ENCODE results near the gene WIPF3. TPM values are rescaled to one million over a fixed set of nuclear protein-coding genes. Genes with fewer than 3 reads are reported as not detected.

The WIPF3 gene
- total RNA-seq, 1 experiment from 2014 or later, result 0.07 TPM

DNA sequence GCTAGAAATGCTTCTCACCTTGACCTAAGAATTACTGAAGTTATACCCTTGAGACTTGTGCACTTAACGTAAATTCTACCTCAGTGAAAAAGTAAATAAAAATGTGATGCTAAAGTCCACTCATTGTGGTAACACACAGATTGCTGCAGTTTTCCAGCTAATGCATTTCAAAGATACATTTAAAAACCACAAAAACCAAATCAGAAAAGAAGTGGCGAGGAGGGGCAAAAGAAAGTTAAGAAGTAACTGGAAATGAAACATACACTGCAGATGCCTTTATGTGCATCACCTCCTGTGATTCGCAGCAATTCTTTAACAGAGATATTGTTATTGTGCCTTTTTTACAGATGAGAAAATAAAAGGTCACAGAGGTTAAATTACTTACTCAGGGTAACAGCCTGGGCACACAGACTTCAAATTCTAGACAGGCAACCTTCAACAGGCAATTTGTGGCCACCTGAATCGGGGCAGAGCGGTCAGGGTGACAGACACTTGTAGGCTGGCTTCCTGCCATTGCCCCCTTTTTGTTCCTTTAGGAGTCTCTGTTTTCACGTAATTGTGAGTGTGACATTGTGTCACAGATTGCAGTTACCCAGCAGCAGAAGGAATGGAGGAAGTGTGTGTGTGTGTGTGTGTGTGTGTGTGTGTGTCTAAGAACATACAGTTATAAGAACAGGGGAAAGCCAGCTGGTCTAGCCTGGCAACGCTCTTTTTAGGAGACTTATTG is 1.9 kb downstream of the WIPF3 start:
- DNase-seq (ENCODE audit: extremely low read depth, low read depth), result no peak

DNA sequence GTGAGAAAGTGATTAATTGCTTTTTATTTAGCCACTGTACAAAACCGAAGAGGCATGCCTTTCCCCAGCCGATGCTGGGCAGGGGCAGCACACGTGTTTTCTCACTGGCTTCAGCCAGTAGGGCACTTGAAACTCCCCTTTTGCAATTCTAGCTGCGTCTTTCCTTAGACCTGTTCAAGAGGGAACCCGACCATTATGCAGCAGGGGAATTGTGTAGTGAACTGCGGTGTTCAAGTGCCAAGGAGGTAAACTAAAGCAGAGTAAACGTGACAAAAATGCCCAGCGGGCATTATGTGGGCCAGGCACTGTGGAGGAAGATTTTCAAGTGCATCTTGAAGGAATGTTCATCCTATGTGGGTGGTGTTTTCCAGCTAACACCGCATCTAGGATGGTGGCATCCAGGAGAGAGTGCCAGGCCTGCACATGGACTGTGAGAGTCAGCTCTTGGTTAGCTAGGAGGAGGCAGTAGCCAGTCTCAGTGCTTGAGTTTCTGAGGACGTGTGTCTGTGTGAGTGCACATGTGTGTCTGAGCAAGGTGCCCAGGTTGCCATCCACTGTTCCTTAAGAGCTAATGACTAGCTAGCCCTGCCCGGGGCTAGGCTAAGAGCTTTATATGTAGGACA is 3.3 kb downstream of the WIPF3 start:
- DNase-seq (ENCODE audit: extremely low read depth, low read depth), result no peak

DNA sequence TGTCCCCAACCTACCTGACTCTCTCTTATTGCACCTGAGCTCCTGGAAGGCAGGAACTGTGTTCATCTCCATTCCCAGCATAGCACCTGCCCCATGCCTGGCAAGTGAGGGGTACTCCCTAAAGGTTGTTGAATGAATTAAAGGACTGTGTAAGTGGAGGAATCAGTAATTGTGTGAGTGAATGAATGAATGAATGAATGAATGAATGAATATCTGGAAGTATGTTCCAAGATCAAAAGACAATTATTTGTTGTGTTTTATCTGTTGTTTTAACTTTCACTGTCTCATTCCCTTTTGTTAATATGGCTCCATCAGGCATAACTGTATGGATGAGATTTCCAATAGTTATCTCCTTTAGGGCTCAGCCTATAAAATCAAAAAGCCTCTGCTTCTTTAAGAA is 4.0 kb downstream of the WIPF3 start:
- no peak for DNase-seq (ENCODE audit: extremely low read depth, low read depth)

DNA sequence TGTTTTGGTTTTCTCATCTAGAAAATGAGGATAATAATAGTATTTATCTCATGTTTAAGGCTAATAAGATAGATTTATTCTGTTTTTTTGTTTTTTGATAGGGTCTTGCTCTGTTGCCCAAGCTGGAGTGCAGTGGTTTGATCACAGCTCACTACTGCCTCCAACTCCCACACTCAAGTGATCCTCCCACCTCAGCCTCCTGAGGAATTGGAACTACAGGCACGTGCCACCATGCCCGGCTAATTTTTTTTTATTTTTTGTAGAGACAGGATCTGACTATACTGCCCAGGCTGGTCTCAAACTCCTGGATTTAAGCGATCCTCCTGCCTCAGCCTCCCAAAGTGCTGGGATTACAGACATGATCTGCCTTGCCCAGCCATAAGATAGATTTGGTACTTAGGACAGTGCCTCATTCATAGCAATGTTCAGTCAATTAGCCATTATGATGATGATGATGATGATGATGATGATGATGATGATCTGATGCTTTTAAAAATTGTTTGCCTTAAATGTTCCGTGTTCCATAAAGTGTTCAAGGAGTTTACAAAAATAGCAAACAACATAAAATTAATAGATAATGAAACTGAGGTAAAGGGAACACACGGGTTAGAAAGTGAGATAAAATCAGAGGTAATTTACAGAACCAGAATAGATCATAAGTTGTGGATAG is 4.6 kb downstream of the WIPF3 start:
- no peak for DNase-seq (ENCODE audit: extremely low read depth, low read depth)

DNA sequence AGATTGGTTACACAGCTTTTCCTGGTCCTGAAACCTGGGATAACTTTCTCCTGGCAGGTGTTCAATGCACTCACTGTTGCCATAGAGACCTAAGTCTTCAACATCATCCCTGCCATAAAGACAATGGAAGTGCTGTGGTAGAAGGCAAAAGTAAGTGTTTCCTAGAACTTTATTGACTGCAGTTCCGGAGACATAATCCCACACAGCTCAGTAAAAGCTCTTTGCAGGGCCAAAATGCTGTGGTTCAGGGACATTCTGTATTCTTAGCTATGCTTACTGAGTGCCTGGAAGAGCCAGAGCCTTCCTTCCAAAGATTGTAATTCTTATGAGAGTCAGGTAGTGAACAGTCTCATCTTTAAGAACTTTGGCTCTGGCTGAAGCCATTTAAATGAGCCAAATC is 5.3 kb downstream of the WIPF3 start:
- DNase-seq (ENCODE audit: extremely low read depth, low read depth), result no peak

DNA sequence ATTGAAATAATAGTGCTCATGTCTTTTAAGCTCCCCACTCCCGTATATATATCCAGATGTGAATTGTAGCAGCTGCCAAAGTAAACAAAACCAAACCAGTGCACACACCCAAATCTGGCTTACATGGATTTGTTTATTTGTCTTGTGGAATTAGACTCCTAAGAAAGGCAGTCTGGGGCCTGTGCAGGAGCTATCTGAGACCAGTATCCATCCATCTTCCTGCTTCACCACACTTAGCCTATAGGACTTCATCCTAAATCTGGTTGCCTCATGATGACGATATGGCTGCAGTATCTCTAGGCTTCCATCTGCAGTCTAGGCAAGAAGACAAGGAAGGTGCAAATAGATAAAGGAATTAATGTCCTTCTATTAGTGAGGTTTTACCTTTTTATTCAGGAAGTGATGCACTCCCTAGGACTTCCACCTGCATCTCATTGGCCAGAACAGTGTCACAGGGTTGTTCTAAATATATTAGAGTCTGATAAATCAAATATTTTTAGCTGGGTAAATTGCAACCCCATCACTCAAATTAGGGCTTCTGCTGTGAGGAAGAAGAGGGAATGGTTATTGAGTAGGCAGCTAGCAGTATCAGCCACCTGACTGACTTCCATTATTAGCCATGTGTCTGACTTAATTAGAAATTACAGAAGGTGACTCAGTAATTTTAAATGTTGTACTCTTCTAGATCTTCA is 6.0 kb downstream of the WIPF3 start:
- DNase-seq (ENCODE audit: extremely low read depth, low read depth), result no peak

DNA sequence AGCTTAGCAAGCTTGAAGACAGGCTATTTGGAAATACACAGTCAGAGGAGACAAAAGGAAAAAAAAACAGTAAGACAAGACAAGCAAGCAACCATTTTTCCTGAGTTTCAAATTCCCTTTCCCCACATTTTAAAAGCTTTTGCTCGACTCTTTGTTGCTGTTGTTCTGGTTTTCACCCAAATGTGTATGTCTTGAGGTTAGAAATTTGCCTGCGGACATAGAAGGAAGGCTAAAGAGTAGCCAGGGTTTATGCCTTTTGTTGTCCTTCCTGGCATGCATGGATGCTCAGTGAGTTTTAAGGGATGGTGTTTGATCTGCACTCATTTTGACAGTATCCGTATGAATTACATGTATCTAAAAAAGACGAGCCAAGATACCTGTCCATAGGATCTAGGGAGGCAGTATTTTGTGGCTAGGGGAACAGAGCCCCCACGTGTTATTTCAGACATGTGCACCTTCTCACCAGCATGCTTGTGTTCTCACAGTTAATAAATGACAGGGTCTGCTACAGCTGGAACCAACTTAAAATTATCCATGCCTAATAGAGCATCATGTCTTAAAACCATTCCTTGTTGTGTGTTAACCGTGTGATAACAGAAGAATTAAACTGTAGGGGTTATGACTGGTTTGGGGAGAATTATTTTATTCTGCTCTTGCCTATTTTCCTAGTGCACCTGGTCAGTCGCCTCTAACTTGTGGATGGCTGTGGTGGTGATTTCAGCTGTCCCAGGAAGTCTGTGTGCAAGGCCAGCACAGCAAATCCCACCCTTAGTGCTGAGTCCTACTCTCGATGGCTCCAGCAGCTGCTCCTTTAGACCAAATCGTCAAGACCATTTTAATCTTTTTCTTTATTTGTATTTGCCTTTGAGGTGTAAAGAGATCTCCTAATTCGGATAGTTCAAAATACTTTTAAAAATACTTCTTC is 9.1 kb downstream of the WIPF3 start:
- DNase-seq (ENCODE audit: extremely low read depth, low read depth), result no peak

DNA sequence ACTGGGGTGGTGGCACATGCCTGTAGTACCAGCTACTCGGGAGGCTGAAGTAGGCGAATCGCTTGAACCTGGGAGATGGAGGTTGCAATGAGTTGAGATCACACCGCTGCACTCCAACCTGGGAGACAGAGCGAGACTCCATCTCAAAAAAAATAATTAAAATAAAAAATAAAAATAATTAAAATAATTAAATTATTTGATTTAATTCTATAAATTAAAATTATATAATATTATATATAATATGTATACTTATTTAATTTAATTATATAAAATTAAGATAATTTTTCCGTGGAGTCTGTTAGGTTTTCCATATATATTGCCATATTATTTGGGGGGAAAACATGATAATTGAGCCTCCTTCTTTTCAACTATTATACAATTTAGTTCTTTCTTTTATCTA is 12.0 kb downstream of the WIPF3 start:
- no peak for DNase-seq (ENCODE audit: extremely low read depth, low read depth)

DNA sequence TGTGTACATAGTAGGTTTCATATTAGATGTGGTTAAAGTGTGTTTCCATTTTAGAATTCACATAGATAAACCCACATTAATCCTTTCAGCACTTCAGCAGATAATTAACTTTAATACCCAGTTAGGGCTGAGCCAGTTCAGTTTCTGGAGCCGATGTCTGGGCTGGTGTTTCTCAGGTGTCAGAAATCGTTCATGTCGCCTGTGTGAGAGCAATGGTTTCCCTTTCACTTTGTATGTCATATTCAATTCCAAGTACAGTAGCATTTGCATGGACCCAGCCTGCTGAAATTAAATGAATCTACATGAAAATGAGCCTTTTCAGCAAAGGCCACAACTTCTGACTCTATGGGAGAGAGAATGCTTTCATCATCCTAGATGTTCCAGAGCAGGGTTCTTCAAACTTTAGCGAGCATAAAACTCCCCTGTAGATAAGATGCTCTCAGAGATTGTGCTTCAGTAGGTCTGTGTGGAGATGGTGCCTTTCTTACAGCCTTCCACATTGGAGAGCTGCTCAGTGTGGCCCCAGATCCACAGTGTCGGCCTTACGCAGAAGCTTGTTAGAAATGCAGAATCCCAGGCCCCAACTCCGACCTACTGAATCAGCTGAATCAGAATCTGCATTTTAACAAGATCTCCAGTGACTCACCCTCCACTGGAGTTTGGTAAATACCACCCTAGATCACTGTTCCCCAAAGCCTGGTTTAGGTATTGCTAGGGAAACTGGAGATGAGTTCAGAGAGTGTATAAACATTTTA is 19.6 kb downstream of the WIPF3 start:
- no peak for DNase-seq (ENCODE audit: extremely low read depth, low read depth)

DNA sequence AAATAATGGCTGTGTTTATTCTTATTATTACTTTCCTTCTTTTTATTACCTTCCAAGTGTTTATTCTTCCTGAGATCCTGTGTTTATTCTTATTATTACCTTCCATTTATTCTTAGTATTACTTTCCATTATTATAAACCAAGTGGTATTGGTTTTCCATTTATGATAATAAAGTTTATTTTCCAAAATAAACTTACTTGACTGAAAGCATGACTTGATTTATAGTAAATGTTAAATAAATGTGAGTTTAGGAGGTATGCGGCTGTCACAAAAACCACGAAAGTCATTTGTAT is 20.2 kb downstream of the WIPF3 start:
- no peak for DNase-seq (ENCODE audit: extremely low read depth, low read depth)

DNA sequence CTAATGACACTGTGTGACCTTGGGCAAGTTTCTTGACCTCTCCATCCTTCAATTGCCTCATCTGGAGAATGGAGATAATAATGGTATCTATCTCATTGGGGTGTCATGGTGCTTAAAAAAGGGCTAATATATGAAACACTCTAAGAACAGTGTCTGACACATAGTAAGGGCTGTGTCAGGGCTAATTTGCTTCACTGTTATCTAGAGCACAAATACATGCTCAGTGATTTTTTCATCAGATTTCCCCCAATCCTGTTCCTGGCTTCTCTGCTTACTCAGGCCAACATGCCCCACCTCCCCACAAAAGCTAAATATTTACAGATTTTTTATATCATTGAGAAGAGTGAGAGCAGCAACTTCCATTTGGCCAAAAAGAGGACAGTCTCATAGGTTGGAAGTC is 20.6 kb downstream of the WIPF3 start:
- DNase-seq (ENCODE audit: extremely low read depth, low read depth), result no peak

DNA sequence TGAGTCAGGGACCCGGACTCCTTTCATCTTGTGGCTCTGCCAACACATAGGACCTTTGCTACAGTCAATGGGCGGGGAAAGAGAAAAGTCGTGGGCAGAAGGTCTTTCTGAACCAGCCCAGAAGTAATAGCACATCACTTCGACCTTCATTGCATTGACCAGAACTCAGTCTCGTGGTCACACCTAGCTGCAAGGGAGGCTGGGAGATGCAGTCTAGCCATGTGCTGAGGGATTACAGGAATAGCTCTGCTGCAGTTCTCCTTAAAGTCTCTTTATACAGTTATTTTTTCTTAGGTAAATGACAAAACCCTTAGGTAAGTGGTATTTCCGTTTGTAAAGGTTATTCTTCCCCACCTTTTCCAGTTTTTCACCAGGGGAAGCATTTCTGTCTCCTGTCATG is 25.4 kb downstream of the WIPF3 start:
- no peak for DNase-seq (ENCODE audit: extremely low read depth, low read depth)

DNA sequence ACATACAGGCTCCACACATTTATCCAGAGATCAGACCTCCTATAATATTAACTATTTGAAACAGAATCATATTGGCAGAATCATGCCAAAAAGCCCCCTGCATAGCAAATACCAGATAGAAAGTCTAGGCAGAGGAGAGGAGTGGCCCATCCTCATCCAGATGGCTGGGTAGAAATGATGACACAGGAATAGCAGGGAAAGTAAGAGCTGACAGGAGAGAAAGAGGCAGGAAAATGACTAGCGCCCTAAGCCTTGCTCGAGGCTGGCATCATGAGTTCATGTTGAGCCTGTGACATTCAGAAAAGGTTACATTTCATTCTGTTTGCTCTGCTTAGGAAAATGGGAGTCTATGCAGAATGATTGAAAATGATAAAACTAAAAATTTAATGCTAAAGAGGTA is 27.6 kb downstream of the WIPF3 start:
- DNase-seq (ENCODE audit: extremely low read depth, low read depth), result no peak

DNA sequence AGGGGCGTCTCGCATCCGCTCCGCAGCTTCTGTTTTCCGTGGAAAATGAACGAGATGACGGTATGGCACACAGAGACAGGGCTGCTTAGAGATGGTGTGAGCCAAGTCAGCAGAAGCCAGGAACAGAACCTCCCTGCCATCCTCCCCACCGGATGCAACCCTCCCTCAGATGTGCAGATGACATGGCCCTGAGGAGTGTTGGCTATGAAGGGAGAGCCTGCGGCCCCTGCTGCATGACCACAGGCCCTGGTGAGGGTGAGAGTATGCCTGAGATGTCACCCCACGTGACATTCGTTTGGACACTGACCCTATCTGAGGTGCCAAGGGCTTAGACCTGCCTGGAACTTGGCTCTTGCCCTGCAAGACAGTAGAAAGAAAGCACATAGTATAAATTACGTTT is 29.4 kb downstream of the WIPF3 start:
- no peak for DNase-seq (ENCODE audit: extremely low read depth, low read depth)

DNA sequence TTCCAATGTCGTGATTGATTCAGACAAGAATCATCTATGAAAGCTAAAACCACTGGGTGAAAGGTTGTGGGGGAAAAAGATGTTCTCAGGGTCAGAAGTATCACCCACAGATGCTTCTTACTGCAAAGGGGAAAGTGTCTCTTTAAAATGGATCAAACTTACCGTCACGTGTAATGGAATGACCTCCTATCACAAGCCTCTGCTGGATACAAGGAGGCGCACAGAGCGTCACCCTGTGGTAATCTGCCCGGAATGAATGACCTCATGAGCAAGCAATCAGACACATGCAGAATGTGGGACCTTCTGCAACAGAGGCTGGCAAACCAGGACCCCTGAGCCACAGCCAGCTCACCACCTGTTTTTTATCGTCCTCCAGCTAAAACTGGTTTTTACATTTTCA is 33.0 kb downstream of the WIPF3 start:
- peak; percentile 26 for DNase-seq (ENCODE audit: extremely low read depth, low read depth)

DNA sequence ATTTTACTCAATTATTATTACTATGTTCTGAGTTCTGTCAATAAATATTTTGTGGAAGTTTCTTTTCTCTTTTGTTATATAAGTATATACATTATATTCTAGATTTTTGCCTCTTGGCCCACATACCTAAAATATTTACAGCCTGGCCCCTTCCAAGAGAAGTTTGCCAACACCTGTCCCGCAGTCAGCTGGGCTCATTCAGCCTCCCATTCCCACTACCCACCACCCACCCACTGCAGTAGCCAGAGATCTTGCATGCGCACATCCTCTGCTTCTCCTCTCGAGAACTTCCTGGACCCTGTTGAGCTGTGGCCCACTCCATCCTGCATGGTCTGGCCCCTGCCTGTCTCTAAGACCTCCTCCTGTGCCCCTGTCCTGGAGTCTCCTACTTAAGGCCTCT is 33.6 kb downstream of the WIPF3 start:
- no peak for DNase-seq (ENCODE audit: extremely low read depth, low read depth)

DNA sequence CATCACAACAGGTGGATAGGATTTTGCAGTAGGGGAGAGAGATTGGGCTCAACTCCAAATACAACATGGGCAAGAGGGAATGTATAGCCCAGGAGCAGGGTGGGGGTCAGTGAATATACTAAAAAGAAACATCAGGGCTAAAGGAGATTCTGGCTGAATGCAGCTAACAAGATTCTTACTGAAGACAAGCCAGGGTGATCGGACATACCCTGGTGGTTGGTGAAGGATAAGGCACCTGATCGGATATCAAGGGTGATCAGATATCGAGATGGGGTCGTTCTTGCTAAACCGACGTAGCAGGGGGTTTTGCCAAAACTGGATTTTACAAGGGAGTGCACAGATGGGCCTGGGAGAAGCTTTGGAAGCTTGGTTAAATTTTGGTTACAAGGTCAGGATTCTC is 34.4 kb downstream of the WIPF3 start:
- DNase-seq (ENCODE audit: extremely low read depth, low read depth), result no peak

DNA sequence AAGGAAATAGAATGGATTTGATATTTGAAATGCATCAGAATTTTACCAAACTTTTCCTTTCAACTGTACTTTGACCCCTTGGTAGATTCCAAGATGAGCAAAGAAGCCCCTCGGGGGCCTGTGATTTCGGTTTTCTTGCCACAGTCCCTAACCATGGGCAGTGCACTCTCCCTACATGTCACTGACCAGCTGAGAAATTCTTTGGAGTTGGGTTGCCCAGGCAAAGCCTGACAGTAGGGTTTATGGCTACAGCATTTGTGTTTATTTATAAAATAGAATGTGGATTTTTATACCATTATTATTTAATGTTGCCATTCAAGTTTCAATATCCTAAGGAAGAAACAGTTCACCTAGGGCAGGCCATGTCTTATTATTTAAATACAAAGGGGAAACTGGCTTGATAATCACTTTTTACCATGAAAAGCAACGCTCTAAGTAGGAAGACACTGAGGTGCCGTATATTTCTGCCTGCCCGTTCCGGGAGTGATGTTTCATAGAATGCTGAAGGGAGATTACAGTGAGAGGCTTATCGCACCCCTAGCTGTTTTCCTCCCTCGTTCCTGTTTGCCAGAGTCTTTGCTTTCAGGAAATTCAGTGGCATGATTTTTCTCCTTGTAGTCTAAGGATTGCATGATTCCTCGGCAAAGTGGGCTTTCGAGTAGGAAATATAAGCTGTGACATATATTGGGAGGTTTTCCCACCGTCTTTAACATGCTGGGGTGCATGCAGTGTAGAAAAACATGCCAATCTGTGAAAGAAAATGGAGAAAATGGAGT is 35.8 kb downstream of the WIPF3 start:
- DNase-seq (ENCODE audit: extremely low read depth, low read depth), result no peak

DNA sequence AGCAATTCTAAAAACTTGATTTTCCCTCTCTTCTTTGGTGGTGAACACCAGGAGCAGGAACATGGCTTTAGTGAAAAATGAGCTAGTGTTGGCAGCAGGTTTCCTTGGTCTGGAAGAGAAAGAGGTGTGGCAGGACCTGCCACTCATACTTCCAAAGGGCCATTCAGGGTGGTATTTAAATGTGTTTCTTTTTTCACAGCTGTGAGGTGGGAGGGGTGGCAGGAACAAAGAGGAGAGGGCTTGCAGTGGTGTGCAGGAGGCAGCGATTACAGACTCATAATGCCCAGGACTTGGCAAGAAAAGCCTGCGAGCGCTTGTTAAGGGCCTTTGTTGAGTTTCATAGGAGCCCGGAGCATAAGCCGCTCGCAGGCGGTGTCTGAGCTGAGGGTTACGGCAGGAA is 36.8 kb downstream of the WIPF3 start:
- no peak for DNase-seq (ENCODE audit: extremely low read depth, low read depth)
